ENCODE measurements around the gene CAMSAP3. TPM values are rescaled to one million over a fixed set of nuclear protein-coding genes. Genes with fewer than 3 reads are reported as not detected.

Gene CAMSAP3
- total and polyA plus RNA-seq, 2 donors from 2014 or later: 18.5 to 19.3 TPM

DNA sequence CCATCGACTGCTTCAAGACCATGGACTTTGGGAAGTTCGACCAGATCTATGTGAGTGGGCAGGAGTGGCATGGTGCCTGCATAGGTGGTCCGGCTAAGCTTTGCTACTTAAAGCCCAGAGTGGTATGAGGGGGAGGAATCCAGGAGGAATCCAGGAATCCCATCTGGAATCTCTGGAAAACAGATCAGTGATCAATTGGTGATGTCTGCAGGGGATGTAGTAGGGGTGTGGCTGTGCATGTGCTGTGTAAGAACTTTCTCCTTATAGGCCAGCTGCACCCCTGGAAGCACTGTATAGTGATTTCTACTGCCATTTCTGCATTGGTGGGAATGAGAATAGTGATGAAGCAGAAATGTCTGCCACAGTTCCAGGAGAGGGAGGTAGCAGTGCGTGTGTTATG is 36.6 kb upstream of the CAMSAP3 start:
- Histone ChIP-seq H3K27me3 (ENCODE audit: control insufficient read depth, insufficient read depth, low read length) (no peaks in the 10 kb centered on the region), H3K9ac (ENCODE audit: low read length in 3 of 3) (no peak overlapping the region), H3K9me3 (ENCODE audit: control insufficient read depth in 2 of 3, insufficient read depth in 1 of 3, low read length in 3 of 3) (peaks cover 0 to 2% (median 0%) of the 10 kb centered on the region in 3 donors), H3K4me3 (ENCODE audit: low read length in 3 of 3) (no peak overlapping the region), H3K27ac (ENCODE audit: low read depth in 2 of 2, low read length in 2 of 2) (no peak overlapping the region), H3K4me1 (ENCODE audit: control insufficient read depth in 2 of 3, insufficient read depth in 2 of 3, low read depth in 1 of 3, low read length in 3 of 3) (no peaks in the 10 kb centered on the region), H3K36me3 (ENCODE audit: control insufficient read depth in 2 of 3, insufficient read depth in 3 of 3, low read length in 3 of 3) (peaks cover 4 to 22% (median 21%) of the 10 kb centered on the region in 3 donors)
- FAIRE-seq: no peak
- TF ChIP-seq, protein P1, sequence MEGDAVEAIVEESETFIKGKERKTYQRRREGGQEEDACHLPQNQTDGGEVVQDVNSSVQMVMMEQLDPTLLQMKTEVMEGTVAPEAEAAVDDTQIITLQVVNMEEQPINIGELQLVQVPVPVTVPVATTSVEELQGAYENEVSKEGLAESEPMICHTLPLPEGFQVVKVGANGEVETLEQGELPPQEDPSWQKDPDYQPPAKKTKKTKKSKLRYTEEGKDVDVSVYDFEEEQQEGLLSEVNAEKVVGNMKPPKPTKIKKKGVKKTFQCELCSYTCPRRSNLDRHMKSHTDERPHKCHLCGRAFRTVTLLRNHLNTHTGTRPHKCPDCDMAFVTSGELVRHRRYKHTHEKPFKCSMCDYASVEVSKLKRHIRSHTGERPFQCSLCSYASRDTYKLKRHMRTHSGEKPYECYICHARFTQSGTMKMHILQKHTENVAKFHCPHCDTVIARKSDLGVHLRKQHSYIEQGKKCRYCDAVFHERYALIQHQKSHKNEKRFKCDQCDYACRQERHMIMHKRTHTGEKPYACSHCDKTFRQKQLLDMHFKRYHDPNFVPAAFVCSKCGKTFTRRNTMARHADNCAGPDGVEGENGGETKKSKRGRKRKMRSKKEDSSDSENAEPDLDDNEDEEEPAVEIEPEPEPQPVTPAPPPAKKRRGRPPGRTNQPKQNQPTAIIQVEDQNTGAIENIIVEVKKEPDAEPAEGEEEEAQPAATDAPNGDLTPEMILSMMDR (IDR thresholded peaks at IDR 0.05; ENCODE audit: borderline replicate concordance, extremely low read depth, insufficient read depth): no peak
- intact Hi-C loops (cut with DNase I): no loop called here
- no peak for DNase-seq

DNA sequence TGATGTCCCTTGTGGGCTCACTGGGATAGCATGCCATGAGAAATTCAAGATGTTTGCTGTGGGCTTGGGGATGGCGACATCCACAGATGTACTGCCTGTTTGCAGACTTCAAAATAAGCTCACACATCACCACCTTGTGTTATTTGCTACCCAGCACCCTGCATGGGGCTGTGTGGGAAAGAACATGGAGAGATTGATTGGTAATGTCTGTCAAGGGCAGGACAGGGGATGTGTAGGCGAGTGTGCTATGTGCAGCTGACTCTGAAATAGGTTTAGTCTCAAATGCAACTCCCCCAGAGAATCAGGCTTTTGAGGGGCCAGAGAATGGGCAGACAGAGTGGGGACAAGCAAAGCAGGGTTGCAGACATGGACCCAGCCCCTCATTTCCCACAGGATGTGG is 35.4 kb upstream of the CAMSAP3 start:
- intact Hi-C loops (cut with DNase I): no loop called here
- DNase-seq (no peak), FAIRE-seq (no peak)
- TF ChIP-seq, protein P1 (IDR thresholded peaks at IDR 0.05; ENCODE audit: borderline replicate concordance, extremely low read depth, insufficient read depth): no peak
- H3K4me3 ChIP-seq (ENCODE audit: low read length in 3 of 3): no peak overlapping the region
- H3K4me1 ChIP-seq (ENCODE audit: control insufficient read depth in 2 of 3, insufficient read depth in 2 of 3, low read depth in 1 of 3, low read length in 3 of 3): no peaks in the 10 kb centered on the region
- no peak overlapping the region for H3K27ac ChIP-seq (ENCODE audit: low read depth in 2 of 2, low read length in 2 of 2)
- peaks cover 0 to 2% (median 0%) of the 10 kb centered on the region in 3 donors for H3K9me3 ChIP-seq (ENCODE audit: control insufficient read depth in 2 of 3, insufficient read depth in 1 of 3, low read length in 3 of 3)
- no peaks in the 10 kb centered on the region for H3K27me3 ChIP-seq (ENCODE audit: control insufficient read depth, insufficient read depth, low read length)
- no peak overlapping the region for H3K9ac ChIP-seq (ENCODE audit: low read length in 3 of 3)
- H3K36me3 ChIP-seq (ENCODE audit: control insufficient read depth in 2 of 3, insufficient read depth in 3 of 3, low read length in 3 of 3): peaks cover 4 to 22% (median 21%) of the 10 kb centered on the region in 3 donors

- Histone ChIP-seq H3K4me3 (ENCODE audit: low read length in 3 of 3) (no peak overlapping the region), H3K27ac (ENCODE audit: low read depth in 2 of 2, low read length in 2 of 2) (no peak overlapping the region), H3K9me3 (ENCODE audit: control insufficient read depth in 2 of 3, insufficient read depth in 1 of 3, low read length in 3 of 3) (peaks cover 0 to 2% (median 0%) of the 10 kb centered on the region in 3 donors), H3K36me3 (ENCODE audit: control insufficient read depth in 2 of 3, insufficient read depth in 3 of 3, low read length in 3 of 3) (peaks cover 4 to 20% (median 19%) of the 10 kb centered on the region in 3 donors), H3K4me1 (ENCODE audit: control insufficient read depth in 2 of 3, insufficient read depth in 2 of 3, low read depth in 1 of 3, low read length in 3 of 3) (no peaks in the 10 kb centered on the region), H3K9ac (ENCODE audit: low read length in 3 of 3) (no peak overlapping the region), H3K27me3 (ENCODE audit: control insufficient read depth, insufficient read depth, low read length) (no peaks in the 10 kb centered on the region)
- DNase-seq: no peak
- intact Hi-C loops (cut with DNase I): no loop called here
- TF ChIP-seq, protein P1 (IDR thresholded peaks at IDR 0.05; ENCODE audit: borderline replicate concordance, extremely low read depth, insufficient read depth): no peak
- FAIRE-seq: no peak
These were observed 34.3 kb upstream of the CAMSAP3 start for GRCh38 chr19:7561325-7561724.
